ENCODE results near the gene AMFR. TPM values are rescaled to one million over a fixed set of nuclear protein-coding genes. Genes with fewer than 3 reads are reported as not detected.

The AMFR gene
- total RNA-seq, 6 experiments from 2014 or later: 104 to 117 (median 112) TPM

- TF ChIP-seq, protein P1, sequence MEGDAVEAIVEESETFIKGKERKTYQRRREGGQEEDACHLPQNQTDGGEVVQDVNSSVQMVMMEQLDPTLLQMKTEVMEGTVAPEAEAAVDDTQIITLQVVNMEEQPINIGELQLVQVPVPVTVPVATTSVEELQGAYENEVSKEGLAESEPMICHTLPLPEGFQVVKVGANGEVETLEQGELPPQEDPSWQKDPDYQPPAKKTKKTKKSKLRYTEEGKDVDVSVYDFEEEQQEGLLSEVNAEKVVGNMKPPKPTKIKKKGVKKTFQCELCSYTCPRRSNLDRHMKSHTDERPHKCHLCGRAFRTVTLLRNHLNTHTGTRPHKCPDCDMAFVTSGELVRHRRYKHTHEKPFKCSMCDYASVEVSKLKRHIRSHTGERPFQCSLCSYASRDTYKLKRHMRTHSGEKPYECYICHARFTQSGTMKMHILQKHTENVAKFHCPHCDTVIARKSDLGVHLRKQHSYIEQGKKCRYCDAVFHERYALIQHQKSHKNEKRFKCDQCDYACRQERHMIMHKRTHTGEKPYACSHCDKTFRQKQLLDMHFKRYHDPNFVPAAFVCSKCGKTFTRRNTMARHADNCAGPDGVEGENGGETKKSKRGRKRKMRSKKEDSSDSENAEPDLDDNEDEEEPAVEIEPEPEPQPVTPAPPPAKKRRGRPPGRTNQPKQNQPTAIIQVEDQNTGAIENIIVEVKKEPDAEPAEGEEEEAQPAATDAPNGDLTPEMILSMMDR (IDR thresholded peaks at IDR 0.05): no peak
- H3K27me3 Mint-ChIP-seq (ENCODE audit: insufficient read depth): no peaks in the 10 kb centered on the region
- H3K4me3 Mint-ChIP-seq: no peak overlapping the region
- peaks cover 13% of the 10 kb centered on the region for H3K4me1 Mint-ChIP-seq (ENCODE audit: low read depth)
- no peaks in the 10 kb centered on the region for H3K9me3 Mint-ChIP-seq
- DNase-seq: no peak
- H3K36me3 Mint-ChIP-seq (ENCODE audit: low read depth): peaks cover 16% of the 10 kb centered on the region
- H3K27ac Mint-ChIP-seq: no peak overlapping the region
These were observed 62.6 kb downstream of the AMFR start for GRCh38 chr16:56362706-56363105.

DNA sequence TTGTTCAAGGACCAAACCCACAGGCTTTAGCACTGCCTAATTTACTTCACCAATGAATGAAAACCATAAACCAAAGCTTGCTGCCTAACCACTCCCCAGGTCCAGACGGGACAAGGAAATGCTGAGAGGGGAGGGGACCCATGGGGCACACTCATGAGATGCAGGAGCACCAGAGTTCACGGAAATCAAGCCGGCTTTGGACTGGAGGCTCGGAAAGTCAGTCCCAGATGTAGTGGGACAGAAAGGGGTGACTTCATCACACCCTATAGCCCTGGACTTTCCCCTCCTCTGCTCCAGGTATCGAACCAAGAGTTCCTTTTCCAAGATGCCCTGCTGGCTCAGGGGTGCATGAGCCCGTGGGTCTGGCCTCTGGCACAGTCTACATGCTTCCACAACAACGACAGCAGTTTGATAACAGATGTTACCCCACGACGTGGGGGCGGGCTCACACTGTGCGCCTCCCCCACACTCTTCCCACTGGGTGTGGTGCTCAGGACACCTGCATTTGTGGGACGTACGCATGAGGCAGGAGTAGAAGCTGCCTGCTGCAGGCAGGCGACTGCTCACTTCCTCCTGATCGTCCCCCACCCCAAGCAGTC lies 63.2 kb downstream of the AMFR start:
- Mint-ChIP-seq H3K4me1 (ENCODE audit: low read depth) (peaks cover 18% of the 10 kb centered on the region), H3K27me3 (ENCODE audit: insufficient read depth) (no peaks in the 10 kb centered on the region), H3K36me3 (ENCODE audit: low read depth) (peaks cover 16% of the 10 kb centered on the region), H3K9me3 (no peaks in the 10 kb centered on the region), H3K4me3 (no peak overlapping the region), H3K27ac (no peak overlapping the region)
- TF ChIP-seq, protein P1 (IDR thresholded peaks at IDR 0.05): no peak
- no peak for DNase-seq

DNA sequence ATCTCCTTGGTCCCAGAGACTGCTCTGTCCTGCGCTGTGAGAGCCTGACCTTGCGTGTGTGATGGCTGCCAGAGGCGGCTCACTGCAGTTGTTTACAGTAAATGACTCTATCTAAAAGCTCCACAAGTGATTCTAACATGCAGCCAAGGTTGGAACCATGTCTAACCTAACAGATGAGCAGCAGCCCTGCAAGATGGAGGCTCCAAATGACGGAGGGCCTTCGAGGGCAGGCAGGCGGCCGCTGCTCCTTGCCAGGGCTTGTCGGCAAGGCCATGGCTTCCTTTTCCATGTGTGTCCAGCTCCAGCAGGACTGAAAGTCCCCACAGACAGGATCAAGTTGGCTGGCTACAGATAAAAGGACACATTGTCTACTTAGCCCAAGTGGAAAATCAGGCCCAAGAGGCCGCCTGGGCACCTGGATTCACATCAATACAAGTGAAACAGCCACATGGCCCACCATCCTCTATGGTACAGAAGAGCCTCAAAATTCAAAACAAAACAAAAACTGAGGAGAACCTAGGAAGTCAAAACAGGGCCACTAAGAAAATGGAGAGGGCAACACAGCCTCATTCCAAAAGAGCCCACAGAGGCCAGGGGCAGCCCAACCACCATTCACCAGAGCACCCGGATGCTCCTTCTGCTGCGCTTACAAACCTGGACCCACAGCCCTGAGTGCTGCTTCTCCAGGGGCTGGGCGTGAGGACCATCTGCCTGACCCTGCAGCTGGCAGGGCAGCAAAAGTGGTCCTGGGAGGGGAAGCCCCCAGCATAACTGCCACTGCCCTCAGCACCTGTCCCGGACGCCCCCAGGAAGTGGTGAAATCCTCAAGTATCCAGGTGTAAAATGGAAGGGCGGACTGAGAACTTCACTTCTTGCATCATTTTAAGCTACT lies 65.0 kb downstream of the AMFR start:
- peaks cover 4% of the 10 kb centered on the region for H3K27me3 Mint-ChIP-seq (ENCODE audit: insufficient read depth)
- no peak overlapping the region for H3K4me3 Mint-ChIP-seq
- TF ChIP-seq, protein P1 (IDR thresholded peaks at IDR 0.05): no peak
- peaks cover 34% of the 10 kb centered on the region for H3K4me1 Mint-ChIP-seq (ENCODE audit: low read depth)
- H3K36me3 Mint-ChIP-seq (ENCODE audit: low read depth): peaks cover 16% of the 10 kb centered on the region
- no peak for DNase-seq
- no peak overlapping the region for H3K27ac Mint-ChIP-seq
- H3K9me3 Mint-ChIP-seq: no peaks in the 10 kb centered on the region

DNA sequence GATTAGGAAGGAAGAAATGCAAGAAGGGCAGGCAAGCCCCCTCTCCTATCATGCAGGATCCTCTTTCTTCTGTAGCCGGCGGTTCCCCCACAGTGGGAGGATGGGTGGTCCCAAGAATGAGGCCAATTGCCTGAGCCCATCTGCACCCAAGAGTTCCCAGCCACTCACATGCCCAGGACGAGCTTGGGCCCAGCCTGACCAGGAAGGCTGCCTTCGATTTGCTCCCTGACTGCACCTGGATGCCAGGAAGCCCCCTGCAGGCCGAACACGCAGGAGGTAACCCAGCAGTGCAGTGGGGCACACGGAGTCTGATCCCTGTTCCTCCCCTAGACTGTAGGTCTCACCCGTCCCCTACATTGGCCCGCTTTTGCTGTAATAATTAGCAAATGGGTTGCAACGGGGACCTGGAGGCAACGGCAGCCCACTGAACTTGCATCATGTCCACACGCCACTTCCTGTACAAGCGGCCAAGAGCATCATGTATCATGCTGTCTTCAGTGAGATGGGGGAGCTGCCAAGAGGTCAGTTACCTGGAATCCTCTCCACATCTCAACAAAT lies 67.5 kb downstream of the AMFR start:
- H3K4me1 Mint-ChIP-seq (ENCODE audit: low read depth): peaks cover 34% of the 10 kb centered on the region
- DNase-seq: no peak
- H3K9me3 Mint-ChIP-seq: no peaks in the 10 kb centered on the region
- H3K27ac Mint-ChIP-seq: peak overlapping the region; percentile 97
- H3K36me3 Mint-ChIP-seq (ENCODE audit: low read depth): peaks cover 16% of the 10 kb centered on the region
- TF ChIP-seq, protein P1 (IDR thresholded peaks at IDR 0.05): peak; percentile 47
- H3K4me3 Mint-ChIP-seq: peak overlapping the region; percentile 95
- peaks cover 4% of the 10 kb centered on the region for H3K27me3 Mint-ChIP-seq (ENCODE audit: insufficient read depth)

- peaks cover 34% of the 10 kb centered on the region for H3K4me1 Mint-ChIP-seq (ENCODE audit: low read depth)
- peaks cover 4% of the 10 kb centered on the region for H3K27me3 Mint-ChIP-seq (ENCODE audit: insufficient read depth)
- TF ChIP-seq, protein P1 (IDR thresholded peaks at IDR 0.05): no peak
- peak overlapping the region; percentile 97 for H3K27ac Mint-ChIP-seq
- H3K9me3 Mint-ChIP-seq: no peaks in the 10 kb centered on the region
- peak overlapping the region; percentile 95 for H3K4me3 Mint-ChIP-seq
- peaks cover 16% of the 10 kb centered on the region for H3K36me3 Mint-ChIP-seq (ENCODE audit: low read depth)
- DNase-seq: peak; percentile 53
These were observed 68.0 kb downstream of the AMFR start for GRCh38 chr16:56357241-56357764.
